Ishikawa (cell line): Measurements from ENCODE around the gene TTC32.

Source experiments
- CEBPB ChIP-seq: IDR thresholded peaks from 2 replicates; pipeline ENCODE4 v1.6.1; 2012
- CREB1 ChIP-seq: IDR thresholded peaks from 2 replicates; pipeline ENCODE4 v1.6.1; 2012; ENCODE audit warnings: low read depth
- EGR1 ChIP-seq: IDR thresholded peaks from 2 replicates; pipeline ENCODE4 v1.6.1; 2012
- EP300 ChIP-seq: IDR thresholded peaks from 2 replicates; pipeline ENCODE4 v1.6.1; 2012; ENCODE audit warnings: borderline replicate concordance
- FOXM1 ChIP-seq: IDR thresholded peaks from 2 replicates; pipeline ENCODE4 v1.6.1; 2012; ENCODE audit warnings: low read depth, borderline replicate concordance
- NFIC ChIP-seq: IDR thresholded peaks from 2 replicates; pipeline ENCODE4 v1.6.1; 2012
- RAD21 ChIP-seq: IDR thresholded peaks from 2 replicates; pipeline ENCODE4 v1.6.1; 2012; ENCODE audit warnings: low read depth
- TAF1 ChIP-seq: IDR thresholded peaks from 2 replicates; pipeline ENCODE4 v1.6.1; 2012; ENCODE audit warnings: low read depth, mild to moderate bottlenecking
- TCF12 ChIP-seq: IDR thresholded peaks from 2 replicates; pipeline ENCODE4 v1.6.1; 2012; ENCODE audit warnings: low read depth
- TEAD4 ChIP-seq: IDR thresholded peaks from 2 replicates; pipeline ENCODE4 v1.6.1; 2012
- USF1 ChIP-seq: IDR thresholded peaks from 2 replicates; pipeline ENCODE4 v1.6.1; 2012
- YY1 ChIP-seq: IDR thresholded peaks from 2 replicates; pipeline ENCODE4 v1.6.1; 2012; ENCODE audit warnings: low read depth
- ZBTB7A ChIP-seq: IDR thresholded peaks from 2 replicates; pipeline ENCODE4 v1.6.1; 2012; ENCODE audit warnings: low read depth
- TF ChIP-seq, protein P1 (sequence below): IDR thresholded peaks from 2 replicates; pipeline ENCODE4 v1.6.1; 2012; ENCODE audit warnings: low read depth, mild to moderate bottlenecking
- TF ChIP-seq, protein P2 (sequence below): IDR thresholded peaks from 2 replicates; pipeline ENCODE4 v1.6.1; 2012

The TTC32 gene

GRCh38 chr2:19857100-19857499, 44.7 kb downstream of the TTC32 start:
- TF ChIP-seq, protein P1, sequence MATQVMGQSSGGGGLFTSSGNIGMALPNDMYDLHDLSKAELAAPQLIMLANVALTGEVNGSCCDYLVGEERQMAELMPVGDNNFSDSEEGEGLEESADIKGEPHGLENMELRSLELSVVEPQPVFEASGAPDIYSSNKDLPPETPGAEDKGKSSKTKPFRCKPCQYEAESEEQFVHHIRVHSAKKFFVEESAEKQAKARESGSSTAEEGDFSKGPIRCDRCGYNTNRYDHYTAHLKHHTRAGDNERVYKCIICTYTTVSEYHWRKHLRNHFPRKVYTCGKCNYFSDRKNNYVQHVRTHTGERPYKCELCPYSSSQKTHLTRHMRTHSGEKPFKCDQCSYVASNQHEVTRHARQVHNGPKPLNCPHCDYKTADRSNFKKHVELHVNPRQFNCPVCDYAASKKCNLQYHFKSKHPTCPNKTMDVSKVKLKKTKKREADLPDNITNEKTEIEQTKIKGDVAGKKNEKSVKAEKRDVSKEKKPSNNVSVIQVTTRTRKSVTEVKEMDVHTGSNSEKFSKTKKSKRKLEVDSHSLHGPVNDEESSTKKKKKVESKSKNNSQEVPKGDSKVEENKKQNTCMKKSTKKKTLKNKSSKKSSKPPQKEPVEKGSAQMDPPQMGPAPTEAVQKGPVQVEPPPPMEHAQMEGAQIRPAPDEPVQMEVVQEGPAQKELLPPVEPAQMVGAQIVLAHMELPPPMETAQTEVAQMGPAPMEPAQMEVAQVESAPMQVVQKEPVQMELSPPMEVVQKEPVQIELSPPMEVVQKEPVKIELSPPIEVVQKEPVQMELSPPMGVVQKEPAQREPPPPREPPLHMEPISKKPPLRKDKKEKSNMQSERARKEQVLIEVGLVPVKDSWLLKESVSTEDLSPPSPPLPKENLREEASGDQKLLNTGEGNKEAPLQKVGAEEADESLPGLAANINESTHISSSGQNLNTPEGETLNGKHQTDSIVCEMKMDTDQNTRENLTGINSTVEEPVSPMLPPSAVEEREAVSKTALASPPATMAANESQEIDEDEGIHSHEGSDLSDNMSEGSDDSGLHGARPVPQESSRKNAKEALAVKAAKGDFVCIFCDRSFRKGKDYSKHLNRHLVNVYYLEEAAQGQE, result no peak
- TF ChIP-seq EGR1, result no peak
- no peak for TF ChIP-seq YY1
- TF ChIP-seq CREB1, result no peak
- no peak for TF ChIP-seq FOXM1
- TF ChIP-seq TCF12, result no peak
- TF ChIP-seq TAF1, result no peak
- TF ChIP-seq, protein P2, sequence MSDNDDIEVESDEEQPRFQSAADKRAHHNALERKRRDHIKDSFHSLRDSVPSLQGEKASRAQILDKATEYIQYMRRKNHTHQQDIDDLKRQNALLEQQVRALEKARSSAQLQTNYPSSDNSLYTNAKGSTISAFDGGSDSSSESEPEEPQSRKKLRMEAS, result no peak
- TF ChIP-seq RAD21, result no peak
- TF ChIP-seq TEAD4, result no peak
- TF ChIP-seq NFIC, result no peak
- TF ChIP-seq CEBPB, result no peak
- TF ChIP-seq USF1, result no peak
- no peak for TF ChIP-seq ZBTB7A
- TF ChIP-seq EP300, result no peak

GRCh38 chr2:19855542-19856431, 46.0 kb downstream of the TTC32 start:
- no peak for TF ChIP-seq FOXM1
- TF ChIP-seq TEAD4, result no peak
- no peak for TF ChIP-seq TCF12
- no peak for TF ChIP-seq YY1
- no peak for TF ChIP-seq RAD21
- no peak for TF ChIP-seq USF1
- no peak for TF ChIP-seq TAF1
- TF ChIP-seq EGR1, result no peak
- TF ChIP-seq NFIC, result no peak
- TF ChIP-seq CREB1, result no peak
- TF ChIP-seq, protein P2, result no peak
- no peak for TF ChIP-seq CEBPB
- no peak for TF ChIP-seq ZBTB7A

- TF ChIP-seq CEBPB (no peak), TAF1 (no peak), NFIC (no peak), EGR1 (no peak), FOXM1 (no peak), TEAD4 (no peak), USF1 (no peak), TCF12 (no peak)
These were observed 46.9 kb downstream of the TTC32 start for GRCh38 chr2:19854596-19855541.

- peak; percentile 16; the same call in 1 of the 2 replicates for TF ChIP-seq RAD21
- TF ChIP-seq EP300, result no peak
- TF ChIP-seq, protein P1, result no peak
- no peak for TF ChIP-seq CREB1
- no peak for TF ChIP-seq FOXM1
- no peak for TF ChIP-seq YY1
- no peak for TF ChIP-seq ZBTB7A
- TF ChIP-seq TEAD4, result no peak
- TF ChIP-seq TAF1, result no peak
These were observed 50.6 kb downstream of the TTC32 start for GRCh38 chr2:19851116-19851695.
